Activated CD4-positive, alpha-beta T cell treated with anti-CD3 and anti-CD28 coated beads, Interleukin-2, amount 10 ng/mL, durations not matched to agents 24 days and 14 days (primary cell): Measurements from ENCODE around the gene PTS. TPM values are rescaled to one million over a fixed set of nuclear protein-coding genes. Genes with fewer than 3 reads are reported as not detected.
A peak's percentile ranks its signal among the peaks of the same experiment; 100 is the strongest.

ENCODE experiments used
- DNase-seq: peaks from one replicate; pipeline ENCODE4 v3.0.0; 2022
- H3K27ac Mint-ChIP-seq: one replicate; pipeline ENCODE4 v1.8.0; 2022; ENCODE audit warnings: mild to moderate bottlenecking, mixed read lengths
- H3K27me3 Mint-ChIP-seq: one replicate; pipeline ENCODE4 v1.8.0; 2022; ENCODE audit warnings: mixed read lengths
- H3K36me3 Mint-ChIP-seq: one replicate; pipeline ENCODE4 v1.8.0; 2022; ENCODE audit warnings: low read depth, mild to moderate bottlenecking, mixed read lengths
- H3K4me1 Mint-ChIP-seq: one replicate; pipeline ENCODE4 v1.8.0; 2021; ENCODE audit warnings: mixed read lengths
- H3K4me3 Mint-ChIP-seq: one replicate; pipeline ENCODE4 v1.8.0; 2022; ENCODE audit warnings: mild to moderate bottlenecking, moderate library complexity, mixed read lengths
- H3K9me3 Mint-ChIP-seq: one replicate; pipeline ENCODE4 v1.8.0; 2021; ENCODE audit warnings: mixed read lengths
- intact Hi-C: fragments of 100-400 bp; cut with micrococcal nuclease; formaldehyde crosslinking; loops from one replicate; pipeline ENCODE4 v1.15.1; 2023
- total RNA-seq: library from RNA; stranded (reverse); gene quantifications from 2 replicates; pipeline ENCODE4 v1.2.3, GENCODE V29; 2022

PTS gene
- total RNA-seq, 1 donor from 2014 or later, result 33.1 TPM

DNA sequence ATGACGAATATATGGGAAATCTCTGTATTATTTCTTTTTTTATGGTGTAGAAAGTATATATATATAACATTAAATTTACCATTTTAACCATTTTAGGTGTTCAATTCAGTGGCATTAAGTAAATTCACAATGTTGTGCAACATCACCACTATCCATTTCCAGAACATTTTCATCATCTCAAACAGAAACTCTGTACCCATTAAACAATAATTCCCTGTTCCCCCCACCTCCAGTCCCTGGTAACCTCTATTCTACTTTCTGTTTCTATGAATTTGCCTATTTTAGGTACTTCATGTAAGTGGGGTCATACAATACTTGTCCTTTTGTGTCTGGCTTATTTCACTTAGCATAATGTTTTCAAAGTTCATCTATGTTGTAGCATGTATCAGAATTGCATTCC lies 15.3 kb upstream of the PTS start:
- no peak for DNase-seq
- H3K4me3 Mint-ChIP-seq, result no peak overlapping the region
- no peaks in the 10 kb centered on the region for H3K36me3 Mint-ChIP-seq
- H3K27ac Mint-ChIP-seq, result no peak overlapping the region
- peaks cover 10% of the 10 kb centered on the region for H3K4me1 Mint-ChIP-seq
- H3K27me3 Mint-ChIP-seq, result peaks cover 20% of the 10 kb centered on the region
- H3K9me3 Mint-ChIP-seq, result no peaks in the 10 kb centered on the region
- intact Hi-C loops, result loop anchor here (10.0 kb wide), 2 partner anchors 244 to 904 kb away; no protein-coding TSS in a partner anchor

DNA sequence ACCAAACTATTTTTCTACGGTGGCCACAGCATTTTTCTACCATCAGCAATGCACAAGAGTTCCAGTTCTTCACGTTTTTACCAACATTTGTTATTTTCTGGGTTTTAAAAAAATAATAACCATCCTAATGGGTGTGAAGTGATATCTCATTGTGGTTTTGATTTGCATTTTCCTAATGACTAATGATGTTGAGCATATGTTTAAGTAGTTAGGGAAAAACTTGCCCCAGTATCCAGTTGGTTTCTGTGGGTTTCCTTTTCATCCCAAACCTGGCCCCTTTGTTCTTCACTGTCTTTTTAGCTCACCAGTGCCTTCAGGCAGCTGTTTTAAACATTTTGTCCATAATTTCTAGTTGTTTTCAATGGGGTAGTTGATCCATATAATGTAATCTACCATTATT lies 14.7 kb upstream of the PTS start:
- peaks cover 23% of the 10 kb centered on the region for H3K27me3 Mint-ChIP-seq
- no peak for DNase-seq
- H3K4me3 Mint-ChIP-seq, result no peak overlapping the region
- intact Hi-C loops, result loop anchor here (10.0 kb wide), 2 partner anchors 243 to 903 kb away; no protein-coding TSS in a partner anchor
- H3K27ac Mint-ChIP-seq, result no peak overlapping the region
- H3K36me3 Mint-ChIP-seq, result no peaks in the 10 kb centered on the region
- peaks cover 10% of the 10 kb centered on the region for H3K4me1 Mint-ChIP-seq
- H3K9me3 Mint-ChIP-seq, result no peaks in the 10 kb centered on the region

DNA sequence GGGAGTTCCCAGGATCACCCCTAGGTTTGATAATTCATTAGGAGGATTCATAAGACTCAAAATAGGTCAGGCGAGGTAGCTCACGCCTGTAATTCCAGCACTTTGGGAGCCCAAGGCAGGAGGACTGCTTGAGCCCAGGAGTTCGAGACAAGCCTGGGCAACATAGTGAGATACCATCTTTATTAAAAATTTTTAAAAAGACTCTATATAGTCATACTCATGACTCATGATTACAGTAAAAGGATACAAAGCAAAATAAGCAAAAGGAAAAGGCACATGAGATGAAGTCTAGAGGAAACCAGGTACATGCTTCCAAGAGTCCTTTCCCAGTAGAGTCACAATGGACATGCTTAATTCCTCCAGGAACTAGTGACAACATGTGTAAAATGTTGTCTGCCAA lies 13.9 kb upstream of the PTS start:
- no peak for DNase-seq
- intact Hi-C loops, result loop anchor here (10.0 kb wide), 2 partner anchors 243 to 903 kb away; no protein-coding TSS in a partner anchor
- Mint-ChIP-seq H3K27me3 (peaks cover 20% of the 10 kb centered on the region), H3K4me3 (no peak overlapping the region), H3K27ac (no peak overlapping the region), H3K9me3 (no peaks in the 10 kb centered on the region), H3K36me3 (no peaks in the 10 kb centered on the region), H3K4me1 (peaks cover 10% of the 10 kb centered on the region)

DNA sequence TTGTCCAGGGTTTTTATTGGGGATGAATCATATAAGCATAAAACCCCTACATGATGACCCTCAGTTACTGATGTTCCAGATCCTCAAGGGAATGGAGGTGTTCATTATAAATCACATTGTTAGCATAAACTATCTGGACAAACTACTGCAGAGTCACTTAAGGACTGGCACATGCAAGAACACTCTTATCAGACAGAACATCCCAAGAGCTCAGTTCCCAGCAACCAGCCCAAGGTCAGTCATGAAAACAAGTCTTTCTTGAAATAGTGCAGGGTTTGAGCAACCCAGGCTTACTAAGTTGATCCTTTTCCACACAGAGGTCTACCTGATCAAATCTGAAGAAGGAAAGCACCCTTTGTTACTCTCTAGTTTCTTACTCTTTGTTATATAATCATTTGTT lies 13.5 kb upstream of the PTS start:
- intact Hi-C loops, result loop anchor here (10.0 kb wide), 2 partner anchors 242 to 902 kb away; no protein-coding TSS in a partner anchor
- H3K4me1 Mint-ChIP-seq, result peaks cover 10% of the 10 kb centered on the region
- peaks cover 20% of the 10 kb centered on the region for H3K27me3 Mint-ChIP-seq
- DNase-seq, result no peak
- no peaks in the 10 kb centered on the region for H3K9me3 Mint-ChIP-seq
- H3K4me3 Mint-ChIP-seq, result no peak overlapping the region
- H3K27ac Mint-ChIP-seq, result no peak overlapping the region
- no peaks in the 10 kb centered on the region for H3K36me3 Mint-ChIP-seq

DNA sequence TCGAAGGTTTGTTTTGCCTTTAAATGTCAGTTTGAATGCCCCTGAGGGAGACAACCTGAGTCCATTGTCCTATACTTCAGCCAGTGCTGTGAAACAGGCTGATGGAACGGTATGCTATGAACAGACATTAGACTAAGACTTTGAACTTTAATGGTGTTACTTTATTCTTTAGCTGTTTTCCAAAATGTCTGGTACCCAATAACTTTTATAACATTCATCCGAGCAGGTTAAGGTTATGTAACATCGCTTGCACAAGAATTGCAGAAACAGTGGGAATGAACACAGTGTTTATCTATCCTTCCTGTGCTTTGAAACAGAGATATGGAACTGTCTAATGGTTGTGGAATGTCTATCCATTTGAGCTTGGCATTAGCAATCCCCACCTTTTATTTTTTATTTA lies 12.5 kb upstream of the PTS start:
- Mint-ChIP-seq H3K27ac (no peak overlapping the region), H3K27me3 (peaks cover 20% of the 10 kb centered on the region), H3K9me3 (no peaks in the 10 kb centered on the region), H3K36me3 (no peaks in the 10 kb centered on the region), H3K4me1 (peaks cover 10% of the 10 kb centered on the region), H3K4me3 (no peak overlapping the region)
- no peak for DNase-seq
- intact Hi-C loops, result loop anchor here (10.0 kb wide), 2 partner anchors 241 to 901 kb away; no protein-coding TSS in a partner anchor

DNA sequence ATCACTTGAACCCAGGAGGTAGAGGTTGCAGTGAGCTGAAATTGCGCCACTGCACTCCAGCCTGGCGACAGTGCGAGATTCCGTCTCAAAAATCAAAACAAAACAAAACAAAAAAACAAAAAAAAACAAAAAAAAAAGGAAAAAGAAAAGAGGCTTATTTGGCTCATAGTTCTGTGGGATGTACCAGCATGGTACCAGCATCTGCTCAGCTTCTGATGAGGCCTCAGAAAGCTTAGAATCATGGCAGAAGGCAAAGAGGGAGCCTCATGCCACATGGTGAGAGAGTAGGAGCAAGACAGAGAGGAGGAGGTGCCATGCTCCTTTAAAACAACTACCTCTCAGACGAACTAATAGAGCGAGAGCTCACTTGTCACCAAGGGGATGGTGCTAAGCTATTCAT lies 10.6 kb upstream of the PTS start:
- peaks cover 17% of the 10 kb centered on the region for H3K4me1 Mint-ChIP-seq
- intact Hi-C loops, result loop anchor here (5.0 to 10.0 kb wide), 3 partner anchors 239 to 1317 kb away; no protein-coding TSS in a partner anchor
- no peak overlapping the region for H3K27ac Mint-ChIP-seq
- DNase-seq, result no peak
- H3K9me3 Mint-ChIP-seq, result no peaks in the 10 kb centered on the region
- H3K4me3 Mint-ChIP-seq, result no peak overlapping the region
- peaks cover 12% of the 10 kb centered on the region for H3K27me3 Mint-ChIP-seq
- no peaks in the 10 kb centered on the region for H3K36me3 Mint-ChIP-seq

DNA sequence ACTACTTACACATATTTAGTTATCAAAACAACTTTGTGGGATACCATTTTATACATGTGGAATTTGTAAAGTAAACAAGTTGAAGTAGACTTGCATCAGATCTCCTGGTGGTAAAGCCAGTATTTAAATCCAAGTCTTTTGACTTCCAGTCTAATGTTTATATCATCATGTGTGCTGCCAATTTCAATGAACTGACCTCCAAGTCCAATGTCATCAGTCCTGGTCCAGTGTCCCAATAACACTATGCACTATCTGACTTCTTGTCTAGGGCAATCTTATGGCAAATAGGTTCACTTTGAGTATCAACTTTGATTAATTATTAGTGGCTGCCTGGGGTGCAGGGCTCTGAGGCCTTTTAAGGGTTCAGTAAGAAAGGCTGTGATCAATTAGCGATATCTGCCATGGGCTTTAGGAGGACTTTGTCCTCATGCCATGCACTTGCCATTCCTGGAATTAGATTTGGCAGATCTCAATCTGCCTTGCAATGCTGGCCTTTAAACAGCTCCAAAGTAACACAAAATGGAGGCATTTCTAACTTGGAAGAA lies 9.6 kb upstream of the PTS start:
- H3K36me3 Mint-ChIP-seq, result no peaks in the 10 kb centered on the region
- H3K27me3 Mint-ChIP-seq, result peaks cover 10% of the 10 kb centered on the region
- no peak overlapping the region for H3K27ac Mint-ChIP-seq
- no peak overlapping the region for H3K4me3 Mint-ChIP-seq
- peaks cover 11% of the 10 kb centered on the region for H3K4me1 Mint-ChIP-seq
- no peaks in the 10 kb centered on the region for H3K9me3 Mint-ChIP-seq
- intact Hi-C loops, result loop anchor here (5.0 to 10.0 kb wide), 3 partner anchors 238 to 1316 kb away; no protein-coding TSS in a partner anchor
- DNase-seq, result no peak

DNA sequence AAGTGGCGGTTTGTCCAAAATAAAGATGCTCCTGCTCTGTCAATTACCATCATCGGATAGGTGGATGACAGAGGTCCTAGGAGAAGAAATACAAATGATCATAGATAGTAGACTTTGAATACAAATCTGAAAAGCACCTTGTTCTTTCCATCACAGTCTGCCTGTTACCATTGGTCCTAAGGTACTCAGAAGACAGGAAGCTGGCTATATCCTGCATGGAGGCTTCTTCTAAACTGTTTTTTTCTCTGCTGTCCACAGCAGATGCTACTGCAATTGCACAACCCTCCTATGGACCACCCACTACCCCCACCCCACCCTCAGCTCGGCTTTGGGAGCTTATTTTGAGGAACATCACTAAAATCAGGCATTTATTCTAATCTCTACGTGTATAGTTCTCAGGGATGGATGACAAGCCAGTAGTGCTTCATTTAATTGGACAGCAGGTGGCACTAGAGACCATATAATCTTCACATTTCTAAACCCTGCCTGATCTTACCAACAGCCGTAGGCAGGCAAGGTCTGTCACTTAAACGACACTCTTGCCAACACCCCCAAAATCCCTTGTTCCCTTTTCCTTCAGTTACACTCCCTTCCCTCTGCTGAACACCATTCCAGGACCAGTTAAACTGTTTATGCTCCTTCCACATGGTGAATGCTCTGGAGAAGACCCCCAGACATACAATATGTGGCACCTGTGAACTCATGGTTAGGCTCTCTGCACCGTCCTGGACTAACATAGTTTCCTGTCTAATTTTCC lies 6.6 kb upstream of the PTS start:
- intact Hi-C loops, result loop anchor here (1.0 to 10.0 kb wide), 7 partner anchors 61 to 1313 kb away; no protein-coding TSS in a partner anchor
- Mint-ChIP-seq H3K4me1 (peaks cover 10% of the 10 kb centered on the region), H3K4me3 (no peak overlapping the region), H3K36me3 (no peaks in the 10 kb centered on the region), H3K27ac (no peak overlapping the region), H3K27me3 (peaks cover 8% of the 10 kb centered on the region), H3K9me3 (no peaks in the 10 kb centered on the region)
- peak; percentile 86 for DNase-seq

DNA sequence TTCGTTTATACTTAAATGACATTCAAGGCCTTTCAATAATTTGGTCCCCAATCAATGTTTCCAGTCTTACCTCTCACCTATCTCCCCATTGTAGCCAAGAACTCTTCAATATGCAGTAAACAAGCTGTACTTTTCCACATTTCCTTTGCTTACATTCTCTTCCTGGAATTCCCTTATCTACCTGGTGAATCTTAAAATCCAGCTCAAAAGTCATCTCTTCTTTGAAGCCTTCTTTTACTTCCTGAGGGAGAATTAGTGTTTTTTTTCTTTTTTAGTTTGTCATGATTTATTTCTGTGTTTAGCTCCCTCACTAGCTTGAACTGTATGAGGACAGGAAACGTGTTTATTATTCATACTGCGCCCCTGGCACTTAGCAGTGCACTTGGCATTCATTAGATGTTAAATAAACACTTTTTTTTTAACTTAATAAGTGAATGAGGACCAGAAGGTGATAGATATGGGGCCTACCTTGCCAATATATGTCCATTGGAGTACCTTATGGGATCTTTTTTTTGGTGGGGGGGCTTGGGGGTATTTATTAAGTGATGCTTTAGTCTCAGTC lies 4.9 kb upstream of the PTS start:
- Mint-ChIP-seq H3K9me3 (no peaks in the 10 kb centered on the region), H3K27me3 (peaks cover 3% of the 10 kb centered on the region), H3K4me3 (no peak overlapping the region), H3K36me3 (no peaks in the 10 kb centered on the region), H3K27ac (no peak overlapping the region), H3K4me1 (peaks cover 12% of the 10 kb centered on the region)
- intact Hi-C loops, result no loop called here
- no peak for DNase-seq

DNA sequence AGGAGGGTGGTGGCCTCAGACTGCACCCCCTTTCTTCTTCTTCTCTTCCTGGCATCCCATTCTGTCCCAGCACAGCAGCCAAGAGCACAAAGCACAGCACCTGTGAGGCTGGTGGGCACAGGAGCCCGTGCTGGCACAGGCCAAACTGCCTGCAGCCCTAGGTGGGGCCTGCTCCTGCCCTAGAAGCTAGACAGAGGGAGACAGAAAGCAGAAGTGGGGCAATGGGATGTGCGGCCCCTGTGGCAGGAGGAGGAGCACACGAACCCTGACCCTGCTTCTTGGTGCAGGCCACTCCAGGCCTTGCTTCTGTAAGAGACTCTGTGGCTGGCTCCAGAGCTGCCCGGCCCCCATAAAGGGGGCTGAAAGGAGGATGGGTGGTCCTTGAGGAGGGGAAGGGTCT lies 3.9 kb upstream of the PTS start:
- intact Hi-C loops, result no loop called here
- no peak for DNase-seq
- Mint-ChIP-seq H3K4me1 (peaks cover 15% of the 10 kb centered on the region), H3K36me3 (peaks cover 2% of the 10 kb centered on the region), H3K9me3 (no peaks in the 10 kb centered on the region), H3K27ac (no peak overlapping the region), H3K27me3 (peaks cover 3% of the 10 kb centered on the region), H3K4me3 (no peak overlapping the region)

DNA sequence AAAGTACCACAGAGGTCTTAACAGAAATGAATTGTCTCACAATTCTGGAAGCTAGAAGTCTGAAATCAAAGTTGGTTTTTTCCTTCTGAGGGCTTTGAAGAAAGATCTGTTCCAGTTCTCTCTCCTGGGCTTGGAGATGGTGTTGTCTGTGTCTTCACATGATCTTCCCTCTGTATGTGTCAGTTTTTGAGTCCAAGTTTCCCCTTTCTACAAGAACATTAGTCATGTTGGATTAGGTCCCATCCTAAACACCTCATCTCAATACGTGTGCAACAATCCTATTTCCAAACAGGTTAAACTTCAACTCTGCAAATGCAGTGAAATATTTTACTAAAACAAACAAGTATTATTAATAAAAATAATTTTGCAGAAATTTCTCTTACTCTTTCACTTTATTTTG lies 3.1 kb upstream of the PTS start:
- peaks cover 7% of the 10 kb centered on the region for H3K36me3 Mint-ChIP-seq
- DNase-seq, result no peak
- H3K27ac Mint-ChIP-seq, result no peak overlapping the region
- no peak overlapping the region for H3K4me3 Mint-ChIP-seq
- peaks cover 21% of the 10 kb centered on the region for H3K4me1 Mint-ChIP-seq
- H3K27me3 Mint-ChIP-seq, result peaks cover 3% of the 10 kb centered on the region
- no peaks in the 10 kb centered on the region for H3K9me3 Mint-ChIP-seq
- intact Hi-C loops, result no loop called here

DNA sequence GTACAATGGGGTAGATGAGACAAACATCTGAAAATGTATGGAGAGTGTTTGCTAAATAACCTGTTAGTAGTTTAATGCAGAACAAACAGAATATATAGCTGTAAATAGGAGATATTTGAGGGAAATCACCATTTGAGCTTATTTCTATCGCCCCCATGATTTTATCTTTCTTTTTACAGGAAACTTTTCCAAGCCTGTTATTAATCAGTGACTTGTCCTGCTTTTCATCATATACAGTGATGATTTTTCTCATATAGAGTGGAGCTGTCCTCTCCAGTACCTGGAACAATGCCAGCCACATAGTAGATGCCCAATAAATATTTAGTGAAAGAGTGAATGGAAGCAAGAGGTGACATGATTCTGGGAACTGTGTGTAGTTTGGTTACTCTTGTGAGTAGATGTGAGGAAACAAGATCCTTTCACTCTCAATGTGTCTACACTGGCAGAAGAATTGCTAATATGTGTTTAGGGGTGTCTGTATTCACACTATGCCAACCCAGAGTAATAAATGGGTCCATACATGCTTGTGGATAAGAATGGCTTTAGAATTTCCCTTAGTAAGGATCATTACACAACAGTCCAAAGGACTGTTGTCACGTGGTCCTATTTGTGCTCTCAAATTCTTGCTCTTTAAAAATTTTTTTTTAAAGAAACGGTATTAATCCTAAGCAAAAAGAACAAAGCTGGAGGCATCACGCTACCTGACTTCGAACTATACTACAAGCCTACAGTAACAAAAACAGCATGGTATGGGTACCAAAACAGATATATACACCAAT lies 2.3 kb upstream of the PTS start:
- H3K4me3 Mint-ChIP-seq, result no peak overlapping the region
- peaks cover 25% of the 10 kb centered on the region for H3K4me1 Mint-ChIP-seq
- intact Hi-C loops, result no loop called here
- H3K36me3 Mint-ChIP-seq, result peaks cover 16% of the 10 kb centered on the region
- DNase-seq, result no peak
- peaks cover 3% of the 10 kb centered on the region for H3K27me3 Mint-ChIP-seq
- no peaks in the 10 kb centered on the region for H3K9me3 Mint-ChIP-seq
- no peak overlapping the region for H3K27ac Mint-ChIP-seq

DNA sequence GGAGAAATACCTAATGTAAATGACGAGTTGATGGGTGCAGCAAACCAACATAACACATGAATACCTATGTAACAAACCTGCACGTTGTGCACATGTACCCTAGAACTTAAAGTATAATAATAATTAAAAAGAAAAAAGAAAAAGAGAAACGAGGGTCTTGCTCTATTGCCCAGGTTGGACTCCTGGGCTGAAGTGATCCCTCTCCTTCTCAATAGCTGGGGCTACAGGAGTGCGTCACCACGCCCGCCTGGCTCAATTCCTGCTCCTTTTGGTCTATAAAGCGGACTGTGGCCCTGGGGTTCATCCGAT lies 521 bp upstream of the PTS start:
- Mint-ChIP-seq H3K4me3 (peak overlapping the region; percentile 94), H3K36me3 (peaks cover 31% of the 10 kb centered on the region), H3K4me1 (peaks cover 18% of the 10 kb centered on the region), H3K9me3 (no peaks in the 10 kb centered on the region), H3K27me3 (peaks cover 3% of the 10 kb centered on the region), H3K27ac (peak overlapping the region; percentile 94)
- no peak for DNase-seq
- intact Hi-C loops, result loop anchor here (1.0 to 2.0 kb wide), 4 partner anchors 55 to 1089 kb away; partner anchors contain the start of gene TTC12
